ENCODE measurements around the gene TBPL1.
A peak's percentile ranks its signal among the peaks of the same experiment; 100 is the strongest.

The TBPL1 gene

GRCh38 chr6:133947302-133947900 lies 5.6 kb upstream of the TBPL1 start:
- peak; percentile 57 for TF ChIP-seq GATA2 (IDR thresholded peaks at IDR 0.05; ENCODE audit: low read depth, low read length)
- TF ChIP-seq GATA3 (IDR thresholded peaks at IDR 0.05; ENCODE audit: low read depth, low read length): 0 out of 2 replicates have a peak, but pooled peaks have one; percentile 13

GRCh38 chr6:133948472-133948871 lies 4.6 kb upstream of the TBPL1 start:
- no peak for TF ChIP-seq GATA3 (IDR thresholded peaks at IDR 0.05; ENCODE audit: low read depth, low read length)

GRCh38 chr6:133951227-133951626 lies 1.8 kb upstream of the TBPL1 start:
- no peak for TF ChIP-seq GATA3 (IDR thresholded peaks at IDR 0.05; ENCODE audit: low read depth, low read length)
- TF ChIP-seq GATA2 (IDR thresholded peaks at IDR 0.05; ENCODE audit: low read depth, low read length): no peak

GRCh38 chr6:133951881-133952814 lies 876 bp upstream of the TBPL1 start:
- TF ChIP-seq GATA3 (IDR thresholded peaks at IDR 0.05; ENCODE audit: low read depth, low read length) (no peak), GATA2 (IDR thresholded peaks at IDR 0.05; ENCODE audit: low read depth, low read length) (no peak)

- TF ChIP-seq GATA3 (IDR thresholded peaks at IDR 0.05; ENCODE audit: low read depth, low read length) (no peak), GATA2 (IDR thresholded peaks at IDR 0.05; ENCODE audit: low read depth, low read length) (no peak)
Observed at GRCh38 chr6:133953634-133954415, 801 bp downstream of the TBPL1 start.

- no peak for TF ChIP-seq GATA3 (IDR thresholded peaks at IDR 0.05; ENCODE audit: low read depth, low read length)
- TF ChIP-seq GATA2 (IDR thresholded peaks at IDR 0.05; ENCODE audit: low read depth, low read length): peak; percentile 17; the same call in 1 of the 2 replicates
Observed at GRCh38 chr6:133954657-133955576, 1.9 kb downstream of the TBPL1 start.

GRCh38 chr6:133955582-133956415 lies 2.8 kb downstream of the TBPL1 start:
- no peak for TF ChIP-seq GATA2 (IDR thresholded peaks at IDR 0.05; ENCODE audit: low read depth, low read length)
- TF ChIP-seq GATA3 (IDR thresholded peaks at IDR 0.05; ENCODE audit: low read depth, low read length): no peak

- no peak for TF ChIP-seq GATA3 (IDR thresholded peaks at IDR 0.05; ENCODE audit: low read depth, low read length)
Observed at GRCh38 chr6:133956416-133957049, 3.5 kb downstream of the TBPL1 start.

GRCh38 chr6:133957227-133957626 lies 4.2 kb downstream of the TBPL1 start:
- TF ChIP-seq GATA3 (IDR thresholded peaks at IDR 0.05; ENCODE audit: low read depth, low read length): no peak
- TF ChIP-seq GATA2 (IDR thresholded peaks at IDR 0.05; ENCODE audit: low read depth, low read length): no peak

GRCh38 chr6:133957780-133958242 lies 4.8 kb downstream of the TBPL1 start:
- TF ChIP-seq GATA2 (IDR thresholded peaks at IDR 0.05; ENCODE audit: low read depth, low read length): no peak
- TF ChIP-seq GATA3 (IDR thresholded peaks at IDR 0.05; ENCODE audit: low read depth, low read length): no peak

- TF ChIP-seq GATA3 (IDR thresholded peaks at IDR 0.05; ENCODE audit: low read depth, low read length): no peak
- no peak for TF ChIP-seq GATA2 (IDR thresholded peaks at IDR 0.05; ENCODE audit: low read depth, low read length)
Observed at GRCh38 chr6:133958791-133959190, 5.8 kb downstream of the TBPL1 start.

All from SH-SY5Y (cell line).